Liver (tissue), 9 donors: ENCODE measurements around the gene SNAPC4. TPM values are rescaled to one million over a fixed set of nuclear protein-coding genes. Genes with fewer than 3 reads are reported as not detected.

Experiments
- DNase-seq: peaks from one replicate; pipeline ENCODE4 v3.0.0-alpha.2; 2017; ENCODE audit warnings: low spot score
- H3K27ac ChIP-seq, 2 donors: one replicate each; pipeline ENCODE4 v1.7.0; 2013; ENCODE audit warnings: inconsistent platforms in 2 of 2, low read length in 2 of 2, control low read depth in 1 of 2, low read depth in 1 of 2, mild to moderate bottlenecking in 1 of 2
- H3K27me3 ChIP-seq, 4 donors: one replicate each; pipeline versions ENCODE4 v1.6.1 to v1.7.0; 2013; ENCODE audit warnings: low read length in 3 of 4, inconsistent platforms in 1 of 4, mild to moderate bottlenecking in 1 of 4, moderate library complexity in 1 of 4; ENCODE audit not compliant: control insufficient read depth in 4 of 4, insufficient read depth in 4 of 4
- H3K36me3 ChIP-seq, 4 donors: one replicate each; pipeline versions ENCODE4 v1.6.1 to v1.7.0; 2013; ENCODE audit warnings: low read length in 3 of 4, mild to moderate bottlenecking in 3 of 4, low read depth in 1 of 4, moderate library complexity in 1 of 4; ENCODE audit not compliant: control insufficient read depth in 4 of 4, insufficient read depth in 3 of 4
- H3K4me1 ChIP-seq, 4 donors: one replicate each; pipeline versions ENCODE4 v1.6.1 to v1.7.0; 2013; ENCODE audit warnings: low read length in 3 of 4, mild to moderate bottlenecking in 3 of 4, moderate library complexity in 1 of 4; ENCODE audit not compliant: control insufficient read depth in 4 of 4, insufficient read depth in 4 of 4
- H3K4me3 ChIP-seq, 3 donors: one replicate each; pipeline versions ENCODE4 v1.6.1 to v1.7.0; 2013; ENCODE audit warnings: low read length in 3 of 3, control low read depth in 1 of 3, low read depth in 1 of 3, mild to moderate bottlenecking in 1 of 3
- H3K9ac ChIP-seq, 2 donors: one replicate each; pipeline ENCODE4 v1.7.0; 2013; ENCODE audit warnings: low read length in 2 of 2, mild to moderate bottlenecking in 2 of 2, moderate library complexity in 2 of 2, control low read depth in 1 of 2, low read depth in 1 of 2
- H3K9me3 ChIP-seq, 4 donors: one replicate each; pipeline versions ENCODE4 v1.6.1 to v1.7.0; 2013; ENCODE audit warnings: low read length in 3 of 4; ENCODE audit not compliant: control insufficient read depth in 4 of 4
- FOXA1 ChIP-seq: IDR thresholded peaks from 2 replicates; pipeline ENCODE4 v1.6.1; 2016; ENCODE audit warnings: antibody characterized with exemption
- FOXA2 ChIP-seq: IDR thresholded peaks from 2 replicates; pipeline ENCODE4 v1.6.1; 2016; ENCODE audit warnings: antibody characterized with exemption
- HNF4A ChIP-seq, 2 donors: conservative IDR thresholded peaks; 2 replicates each; pipeline ENCODE4 v1.6.1; 2016; ENCODE audit warnings: antibody characterized with exemption in 2 of 2, mild to moderate bottlenecking in 2 of 2
- HNF4G ChIP-seq: IDR thresholded peaks from 2 replicates; pipeline ENCODE4 v1.6.1; 2016; ENCODE audit warnings: antibody characterized with exemption
- JUND ChIP-seq, 2 donors: IDR thresholded peaks; 2 replicates each; pipeline ENCODE4 v1.6.1; 2016; ENCODE audit warnings: antibody characterized with exemption in 2 of 2
- NR2F2 ChIP-seq: IDR thresholded peaks from 2 replicates; pipeline ENCODE4 v1.6.1; 2016; ENCODE audit warnings: antibody characterized with exemption
- RAD21 ChIP-seq, 2 donors: IDR thresholded peaks; 2 replicates each; pipeline ENCODE4 v1.6.1; 2016; ENCODE audit warnings: antibody characterized with exemption in 2 of 2, mild to moderate bottlenecking in 2 of 2
- RXRA ChIP-seq, 2 donors: IDR thresholded peaks; 2 replicates each; pipeline ENCODE4 v1.6.1; 2017 to 2018; ENCODE audit warnings: antibody characterized with exemption in 2 of 2, mild to moderate bottlenecking in 1 of 2
- SP1 ChIP-seq: IDR thresholded peaks from 2 replicates; pipeline ENCODE4 v1.6.1; 2018; ENCODE audit warnings: antibody characterized with exemption, mild to moderate bottlenecking
- TAF1 ChIP-seq: conservative IDR thresholded peaks from 2 replicates; pipeline ENCODE4 v1.6.1; 2016; ENCODE audit warnings: antibody characterized with exemption, mild to moderate bottlenecking
- YY1 ChIP-seq: IDR thresholded peaks from 2 replicates; pipeline ENCODE4 v1.6.1; 2016; ENCODE audit warnings: antibody characterized with exemption, mild to moderate bottlenecking
- WGBS: extraction: QIAGEN DNeasy Blood & Tissue Kit; methylation state at CpG from one replicate; pipeline ENCODE4 v1.1.7; 2013; 5-methylcytosine and 5-hydroxymethylcytosine counted together
- polyA plus RNA-seq, 2 donors: library from polyadenylated mRNA; stranded (reverse) in 1 of 2; unstranded in 1 of 2; fragments of 200-250 nt in 1 of 2; fragments of >200 nt in 1 of 2; fragmentation: Nextera tagmentation in 1 of 2; extraction: Ambion mirVana in 1 of 2; gene quantifications; one replicate each; pipeline versions ENCODE4 v1.2.1 to v1.2.3, GENCODE V29; 2013 to 2015
- total RNA-seq, 2 donors: library from RNA; depleted of rRNA; stranded (reverse); fragments of >200 nt; gene quantifications; one replicate each; pipeline ENCODE4 v1.2.3, GENCODE V29; 2014
- TF ChIP-seq, protein P1 (sequence below): IDR thresholded peaks from 2 replicates; pipeline ENCODE4 v1.6.1; 2016; ENCODE audit warnings: antibody characterized with exemption
- TF ChIP-seq, protein P2 (sequence below): fragments of 150-350 bp; IDR thresholded peaks from 2 replicates; pipeline ENCODE4 v1.5.1; 2017; ENCODE audit warnings: improper control_type of control experiment, low read depth, low read length; ENCODE audit not compliant: missing input control
- TF ChIP-seq, protein P3 (sequence below): IDR thresholded peaks from 2 replicates; pipeline ENCODE4 v1.6.1; 2016; ENCODE audit warnings: antibody characterized with exemption
- TF ChIP-seq, protein P4 (sequence below): IDR thresholded peaks from 2 replicates; pipeline ENCODE4 v1.6.1; 2016; ENCODE audit warnings: antibody characterized with exemption, mild to moderate bottlenecking
- donor health status: healthy.
- donor health status: healthy.
- donor health status: healthy.
- donor health status: healthy.
- donor health status: healthy.

Gene SNAPC4
- total and polyA plus RNA-seq, 4 donors = 0.75 to 4.2 (median 3.1) TPM

DNA sequence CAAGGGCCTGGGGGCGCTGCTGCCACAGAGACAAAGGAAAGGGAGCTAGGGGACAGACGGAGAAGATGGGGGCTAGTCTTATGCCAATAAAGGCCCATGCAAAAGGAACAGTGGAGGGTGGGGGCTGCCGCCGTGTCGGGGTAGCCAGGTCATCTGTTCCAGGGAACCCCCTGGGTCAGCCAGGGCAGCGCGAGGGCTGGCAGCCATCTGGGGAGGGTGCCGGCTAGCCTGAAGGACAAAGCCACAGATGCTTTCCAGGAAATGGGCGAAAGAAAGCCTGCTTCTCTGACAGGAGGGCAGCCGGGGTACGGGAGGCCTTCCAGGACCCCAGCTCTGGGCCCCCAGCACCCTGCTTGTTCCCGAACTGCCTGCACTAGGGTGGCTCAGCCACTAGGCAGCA lies 24.9 kb downstream of the SNAPC4 start:
- no peak for TF ChIP-seq SP1
- no peak for TF ChIP-seq YY1
- TF ChIP-seq RAD21 (IDR thresholded peaks at IDR 0.05) = no peak
- TF ChIP-seq, protein P1, sequence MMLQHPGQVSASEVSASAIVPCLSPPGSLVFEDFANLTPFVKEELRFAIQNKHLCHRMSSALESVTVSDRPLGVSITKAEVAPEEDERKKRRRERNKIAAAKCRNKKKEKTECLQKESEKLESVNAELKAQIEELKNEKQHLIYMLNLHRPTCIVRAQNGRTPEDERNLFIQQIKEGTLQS = no peak
- TF ChIP-seq, protein P2, sequence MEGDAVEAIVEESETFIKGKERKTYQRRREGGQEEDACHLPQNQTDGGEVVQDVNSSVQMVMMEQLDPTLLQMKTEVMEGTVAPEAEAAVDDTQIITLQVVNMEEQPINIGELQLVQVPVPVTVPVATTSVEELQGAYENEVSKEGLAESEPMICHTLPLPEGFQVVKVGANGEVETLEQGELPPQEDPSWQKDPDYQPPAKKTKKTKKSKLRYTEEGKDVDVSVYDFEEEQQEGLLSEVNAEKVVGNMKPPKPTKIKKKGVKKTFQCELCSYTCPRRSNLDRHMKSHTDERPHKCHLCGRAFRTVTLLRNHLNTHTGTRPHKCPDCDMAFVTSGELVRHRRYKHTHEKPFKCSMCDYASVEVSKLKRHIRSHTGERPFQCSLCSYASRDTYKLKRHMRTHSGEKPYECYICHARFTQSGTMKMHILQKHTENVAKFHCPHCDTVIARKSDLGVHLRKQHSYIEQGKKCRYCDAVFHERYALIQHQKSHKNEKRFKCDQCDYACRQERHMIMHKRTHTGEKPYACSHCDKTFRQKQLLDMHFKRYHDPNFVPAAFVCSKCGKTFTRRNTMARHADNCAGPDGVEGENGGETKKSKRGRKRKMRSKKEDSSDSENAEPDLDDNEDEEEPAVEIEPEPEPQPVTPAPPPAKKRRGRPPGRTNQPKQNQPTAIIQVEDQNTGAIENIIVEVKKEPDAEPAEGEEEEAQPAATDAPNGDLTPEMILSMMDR = no peak
- no peak for TF ChIP-seq FOXA2
- TF ChIP-seq, protein P3, sequence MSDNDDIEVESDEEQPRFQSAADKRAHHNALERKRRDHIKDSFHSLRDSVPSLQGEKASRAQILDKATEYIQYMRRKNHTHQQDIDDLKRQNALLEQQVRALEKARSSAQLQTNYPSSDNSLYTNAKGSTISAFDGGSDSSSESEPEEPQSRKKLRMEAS = no peak
- no peaks in the 10 kb centered on the region for H3K27me3 ChIP-seq
- H3K36me3 ChIP-seq = peaks cover 0 to 9% (median 4%) of the 10 kb centered on the region in 4 donors
- H3K27ac ChIP-seq = no peak overlapping the region
- no peak overlapping the region for H3K9ac ChIP-seq
- no peaks in the 10 kb centered on the region for H3K9me3 ChIP-seq
- DNase-seq = no peak
- no peak overlapping the region for H3K4me3 ChIP-seq
- WGBS = 95% methylated on average over 12 of the region's 12 CpGs
- H3K4me1 ChIP-seq = peaks cover 0 to 22% (median 11%) of the 10 kb centered on the region in 4 donors

DNA sequence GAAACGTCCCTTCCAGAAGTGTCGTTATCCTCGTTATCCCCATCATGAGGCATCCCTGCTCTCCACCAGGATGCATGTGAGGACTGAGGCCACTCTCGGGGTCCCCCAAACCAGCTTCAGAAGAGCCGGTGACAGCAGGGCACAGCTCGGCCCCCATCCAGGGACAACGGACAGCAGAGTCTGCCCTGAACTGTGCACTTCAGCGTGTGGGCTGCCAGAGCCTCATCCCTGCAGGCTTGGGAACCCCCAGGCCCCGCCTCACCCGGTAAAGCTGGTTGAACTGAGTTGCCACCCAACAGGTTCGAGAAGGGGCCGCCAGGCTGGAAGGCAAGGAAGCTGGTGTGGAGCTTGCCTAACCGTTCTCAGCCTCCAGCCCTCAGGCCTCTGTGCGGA lies 25.8 kb downstream of the SNAPC4 start:
- peaks cover 0 to 22% (median 11%) of the 10 kb centered on the region in 4 donors for H3K4me1 ChIP-seq
- no peak overlapping the region for H3K9ac ChIP-seq

DNA sequence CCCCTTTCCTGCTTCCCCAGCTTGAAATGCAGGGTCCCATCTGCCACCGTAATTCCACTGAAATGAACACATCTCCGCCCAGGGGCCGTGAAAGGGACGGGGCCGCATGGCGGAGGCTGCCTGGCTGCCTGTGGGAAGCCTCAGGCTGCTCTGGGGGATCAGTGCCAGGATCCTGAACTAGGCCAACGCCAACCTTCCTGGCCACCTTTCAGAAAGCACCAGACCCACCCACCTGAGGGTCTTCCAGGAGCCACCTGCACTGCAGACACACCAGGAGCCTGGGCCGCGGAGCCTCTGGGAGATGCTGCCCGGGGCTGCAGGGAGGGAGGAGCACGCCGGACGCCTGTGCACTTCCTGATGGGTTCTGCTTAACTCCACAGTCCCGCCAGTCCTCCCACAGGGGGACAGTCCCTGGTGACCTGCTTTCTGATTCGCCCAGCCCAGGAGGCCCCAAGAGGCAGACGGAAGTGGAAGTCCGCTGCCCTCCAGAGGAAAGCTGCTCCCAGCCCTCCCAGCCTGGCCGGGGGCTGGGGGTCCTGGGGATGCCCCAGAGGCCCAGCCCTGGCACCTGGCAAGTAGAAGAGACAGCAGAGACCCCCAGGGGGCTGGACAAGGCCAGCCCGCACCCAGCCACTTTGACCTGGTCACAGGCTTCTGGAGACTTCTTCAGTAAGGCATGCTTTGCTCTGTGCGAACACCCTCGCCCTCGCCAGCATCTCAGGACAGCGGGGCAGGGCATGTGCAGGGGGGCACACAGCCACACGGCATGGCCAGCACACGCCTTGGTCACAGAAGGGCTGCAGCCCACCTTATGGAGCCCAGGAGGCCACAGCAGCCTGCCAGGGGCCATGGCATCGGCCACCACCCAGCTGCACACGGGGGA lies 26.4 kb downstream of the SNAPC4 start, which contains the start of gene CARD9:
Gene CARD9 (minus strand): TSS at position 370 of the 883 bp plus-strand sequence. CDS start 1,591 bp downstream, outside the sequence.
- TF ChIP-seq JUND (IDR thresholded peaks at IDR 0.05) (no peak), RAD21 (IDR thresholded peaks at IDR 0.05) (no peak), TAF1 (no peak), NR2F2 (no peak), HNF4A (conservative IDR thresholded peaks at IDR 0.05) (no peak), FOXA1 (no peak), RXRA (IDR thresholded peaks at IDR 0.05) (no peak), HNF4G (no peak)
- TF ChIP-seq, protein P4, sequence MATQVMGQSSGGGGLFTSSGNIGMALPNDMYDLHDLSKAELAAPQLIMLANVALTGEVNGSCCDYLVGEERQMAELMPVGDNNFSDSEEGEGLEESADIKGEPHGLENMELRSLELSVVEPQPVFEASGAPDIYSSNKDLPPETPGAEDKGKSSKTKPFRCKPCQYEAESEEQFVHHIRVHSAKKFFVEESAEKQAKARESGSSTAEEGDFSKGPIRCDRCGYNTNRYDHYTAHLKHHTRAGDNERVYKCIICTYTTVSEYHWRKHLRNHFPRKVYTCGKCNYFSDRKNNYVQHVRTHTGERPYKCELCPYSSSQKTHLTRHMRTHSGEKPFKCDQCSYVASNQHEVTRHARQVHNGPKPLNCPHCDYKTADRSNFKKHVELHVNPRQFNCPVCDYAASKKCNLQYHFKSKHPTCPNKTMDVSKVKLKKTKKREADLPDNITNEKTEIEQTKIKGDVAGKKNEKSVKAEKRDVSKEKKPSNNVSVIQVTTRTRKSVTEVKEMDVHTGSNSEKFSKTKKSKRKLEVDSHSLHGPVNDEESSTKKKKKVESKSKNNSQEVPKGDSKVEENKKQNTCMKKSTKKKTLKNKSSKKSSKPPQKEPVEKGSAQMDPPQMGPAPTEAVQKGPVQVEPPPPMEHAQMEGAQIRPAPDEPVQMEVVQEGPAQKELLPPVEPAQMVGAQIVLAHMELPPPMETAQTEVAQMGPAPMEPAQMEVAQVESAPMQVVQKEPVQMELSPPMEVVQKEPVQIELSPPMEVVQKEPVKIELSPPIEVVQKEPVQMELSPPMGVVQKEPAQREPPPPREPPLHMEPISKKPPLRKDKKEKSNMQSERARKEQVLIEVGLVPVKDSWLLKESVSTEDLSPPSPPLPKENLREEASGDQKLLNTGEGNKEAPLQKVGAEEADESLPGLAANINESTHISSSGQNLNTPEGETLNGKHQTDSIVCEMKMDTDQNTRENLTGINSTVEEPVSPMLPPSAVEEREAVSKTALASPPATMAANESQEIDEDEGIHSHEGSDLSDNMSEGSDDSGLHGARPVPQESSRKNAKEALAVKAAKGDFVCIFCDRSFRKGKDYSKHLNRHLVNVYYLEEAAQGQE = no peak
- TF ChIP-seq, protein P1 = no peak
- TF ChIP-seq, protein P2 = no peak
- Histone ChIP-seq H3K9me3 (no peaks in the 10 kb centered on the region), H3K4me3 (peak within 1 kb of the TSS in 1 of 3 donors; percentile 8), H3K9ac (no peak within 1 kb of the TSS), H3K4me1 (peaks cover 0 to 18% (median 10%) of the 10 kb centered on the region in 4 donors), H3K27ac (peak within 1 kb of the TSS; percentile 23 to 41), H3K36me3 (peaks cover 0 to 3% (median 0%) of the 10 kb centered on the region in 4 donors), H3K27me3 (no peaks in the 10 kb centered on the region)
- WGBS = 76% methylated on average over 27 of the region's 27 CpGs
- no peak for DNase-seq

More for the DNA sequence above, 25.8 kb downstream of the SNAPC4 start:
- Histone ChIP-seq H3K27ac (no peak overlapping the region), H3K9me3 (no peaks in the 10 kb centered on the region), H3K4me3 (no peak overlapping the region), H3K36me3 (peaks cover 0 to 4% (median under 1%) of the 10 kb centered on the region in 4 donors), H3K27me3 (no peaks in the 10 kb centered on the region)
- TF ChIP-seq, protein P3 = no peak
- TF ChIP-seq HNF4A (conservative IDR thresholded peaks at IDR 0.05) = no peak
- no peak for DNase-seq
- 93% methylated on average over 14 of the region's 14 CpGs for WGBS
